Sigmoid colon (tissue), 4 donors: ENCODE results near the gene ACSL1.

Source experiments
- POLR2A ChIP-seq, 2 donors: fragments of 450-650 bp; IDR thresholded peaks; one replicate each; pipeline ENCODE4 v1.6.1; 2016; ENCODE audit warnings: antibody characterized with exemption in 2 of 2, mild to moderate bottlenecking in 2 of 2, moderate library complexity in 2 of 2
- POLR2AphosphoS5 ChIP-seq, 4 donors: sonication (generic); formaldehyde crosslinking; IDR thresholded peaks; one replicate each; pipeline ENCODE4 v1.6.1; 2017; ENCODE audit warnings: antibody characterized with exemption in 4 of 4
- TF ChIP-seq, protein P1 (sequence below), 4 experiments: fragments of 450-650 bp in 3 of 4; fragments of 200-600 bp in 1 of 4; IDR thresholded peaks; one replicate each; pipeline ENCODE4 v1.5.1; 2016 to 2019; ENCODE audit warnings: antibody characterized with exemption in 4 of 4, mild to moderate bottlenecking in 3 of 4, moderate library complexity in 2 of 4

GRCh38 chr4:184825896-184826690 is at the start of gene ACSL1:
- TF ChIP-seq POLR2AphosphoS5 (IDR thresholded peaks at IDR 0.05) (peak in 3 of 4 donors; percentile 70 to 78 (median 74)), POLR2A (IDR thresholded peaks at IDR 0.05) (no peak)
- TF ChIP-seq, protein P1, sequence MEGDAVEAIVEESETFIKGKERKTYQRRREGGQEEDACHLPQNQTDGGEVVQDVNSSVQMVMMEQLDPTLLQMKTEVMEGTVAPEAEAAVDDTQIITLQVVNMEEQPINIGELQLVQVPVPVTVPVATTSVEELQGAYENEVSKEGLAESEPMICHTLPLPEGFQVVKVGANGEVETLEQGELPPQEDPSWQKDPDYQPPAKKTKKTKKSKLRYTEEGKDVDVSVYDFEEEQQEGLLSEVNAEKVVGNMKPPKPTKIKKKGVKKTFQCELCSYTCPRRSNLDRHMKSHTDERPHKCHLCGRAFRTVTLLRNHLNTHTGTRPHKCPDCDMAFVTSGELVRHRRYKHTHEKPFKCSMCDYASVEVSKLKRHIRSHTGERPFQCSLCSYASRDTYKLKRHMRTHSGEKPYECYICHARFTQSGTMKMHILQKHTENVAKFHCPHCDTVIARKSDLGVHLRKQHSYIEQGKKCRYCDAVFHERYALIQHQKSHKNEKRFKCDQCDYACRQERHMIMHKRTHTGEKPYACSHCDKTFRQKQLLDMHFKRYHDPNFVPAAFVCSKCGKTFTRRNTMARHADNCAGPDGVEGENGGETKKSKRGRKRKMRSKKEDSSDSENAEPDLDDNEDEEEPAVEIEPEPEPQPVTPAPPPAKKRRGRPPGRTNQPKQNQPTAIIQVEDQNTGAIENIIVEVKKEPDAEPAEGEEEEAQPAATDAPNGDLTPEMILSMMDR (IDR thresholded peaks at IDR 0.05), result no peak
